ENCODE measurements around the gene CHRNA5.

DNA sequence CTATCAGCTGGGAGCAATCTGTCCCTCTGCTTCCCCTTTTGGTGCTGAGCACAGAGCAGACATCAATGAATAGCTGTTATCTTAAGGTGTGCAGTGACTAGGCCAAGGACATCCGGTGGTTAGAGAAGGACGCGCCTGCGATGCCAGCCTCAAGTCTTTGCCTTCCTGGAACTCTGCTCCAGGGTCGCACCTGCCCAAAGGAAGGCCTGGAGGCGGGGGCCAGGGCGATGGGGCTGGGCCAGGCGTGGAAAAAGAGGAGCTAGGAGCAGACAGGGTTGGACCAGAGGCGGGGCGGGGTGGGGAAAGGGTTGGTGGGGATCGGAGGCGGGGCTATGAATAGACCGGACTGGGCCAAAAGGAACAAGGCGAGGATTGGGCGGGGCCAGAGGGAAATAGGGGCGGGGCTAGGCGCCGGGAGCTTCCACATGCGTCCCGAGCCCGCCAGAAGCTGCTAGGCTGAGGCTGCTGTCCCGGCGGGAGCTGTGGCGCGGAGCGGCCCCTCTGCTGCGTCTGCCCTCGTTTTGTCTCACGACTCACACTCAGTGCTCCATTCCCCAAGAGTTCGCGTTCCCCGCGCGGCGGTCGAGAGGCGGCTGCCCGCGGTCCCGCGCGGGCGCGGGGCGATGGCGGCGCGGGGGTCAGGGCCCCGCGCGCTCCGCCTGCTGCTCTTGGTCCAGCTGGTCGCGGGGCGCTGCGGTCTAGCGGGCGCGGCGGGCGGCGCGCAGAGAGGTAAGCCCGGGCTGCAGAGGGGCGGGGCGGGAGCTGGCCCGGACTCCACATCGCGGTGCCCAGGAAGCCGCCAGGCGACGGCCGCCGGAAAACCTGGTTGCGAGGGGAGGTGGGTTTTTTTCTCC, at the start of gene CHRNA5:
- TF ChIP-seq EZH2 (IDR thresholded peaks at IDR 0.05; ENCODE audit: borderline replicate concordance), result no peak
- TF ChIP-seq, protein P1, sequence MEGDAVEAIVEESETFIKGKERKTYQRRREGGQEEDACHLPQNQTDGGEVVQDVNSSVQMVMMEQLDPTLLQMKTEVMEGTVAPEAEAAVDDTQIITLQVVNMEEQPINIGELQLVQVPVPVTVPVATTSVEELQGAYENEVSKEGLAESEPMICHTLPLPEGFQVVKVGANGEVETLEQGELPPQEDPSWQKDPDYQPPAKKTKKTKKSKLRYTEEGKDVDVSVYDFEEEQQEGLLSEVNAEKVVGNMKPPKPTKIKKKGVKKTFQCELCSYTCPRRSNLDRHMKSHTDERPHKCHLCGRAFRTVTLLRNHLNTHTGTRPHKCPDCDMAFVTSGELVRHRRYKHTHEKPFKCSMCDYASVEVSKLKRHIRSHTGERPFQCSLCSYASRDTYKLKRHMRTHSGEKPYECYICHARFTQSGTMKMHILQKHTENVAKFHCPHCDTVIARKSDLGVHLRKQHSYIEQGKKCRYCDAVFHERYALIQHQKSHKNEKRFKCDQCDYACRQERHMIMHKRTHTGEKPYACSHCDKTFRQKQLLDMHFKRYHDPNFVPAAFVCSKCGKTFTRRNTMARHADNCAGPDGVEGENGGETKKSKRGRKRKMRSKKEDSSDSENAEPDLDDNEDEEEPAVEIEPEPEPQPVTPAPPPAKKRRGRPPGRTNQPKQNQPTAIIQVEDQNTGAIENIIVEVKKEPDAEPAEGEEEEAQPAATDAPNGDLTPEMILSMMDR (IDR thresholded peaks at IDR 0.05; ENCODE audit: poor library complexity), result no peak

Data from hepatocyte (in vitro differentiated cells).